ENCODE measurements around the gene ATF7.

The ATF7 gene

GRCh38 chr12:53485955-53486735 is 140.0 kb downstream of the ATF7 start:
- H3K4me1 ChIP-seq (ENCODE audit: control insufficient read depth in 1 of 2, insufficient read depth in 1 of 2, low read depth in 1 of 2, low read length in 1 of 2): no peaks in the 10 kb centered on the region
- H3K27me3 ChIP-seq: no peaks in the 10 kb centered on the region
- TF ChIP-seq, protein P1, sequence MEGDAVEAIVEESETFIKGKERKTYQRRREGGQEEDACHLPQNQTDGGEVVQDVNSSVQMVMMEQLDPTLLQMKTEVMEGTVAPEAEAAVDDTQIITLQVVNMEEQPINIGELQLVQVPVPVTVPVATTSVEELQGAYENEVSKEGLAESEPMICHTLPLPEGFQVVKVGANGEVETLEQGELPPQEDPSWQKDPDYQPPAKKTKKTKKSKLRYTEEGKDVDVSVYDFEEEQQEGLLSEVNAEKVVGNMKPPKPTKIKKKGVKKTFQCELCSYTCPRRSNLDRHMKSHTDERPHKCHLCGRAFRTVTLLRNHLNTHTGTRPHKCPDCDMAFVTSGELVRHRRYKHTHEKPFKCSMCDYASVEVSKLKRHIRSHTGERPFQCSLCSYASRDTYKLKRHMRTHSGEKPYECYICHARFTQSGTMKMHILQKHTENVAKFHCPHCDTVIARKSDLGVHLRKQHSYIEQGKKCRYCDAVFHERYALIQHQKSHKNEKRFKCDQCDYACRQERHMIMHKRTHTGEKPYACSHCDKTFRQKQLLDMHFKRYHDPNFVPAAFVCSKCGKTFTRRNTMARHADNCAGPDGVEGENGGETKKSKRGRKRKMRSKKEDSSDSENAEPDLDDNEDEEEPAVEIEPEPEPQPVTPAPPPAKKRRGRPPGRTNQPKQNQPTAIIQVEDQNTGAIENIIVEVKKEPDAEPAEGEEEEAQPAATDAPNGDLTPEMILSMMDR (IDR thresholded peaks at IDR 0.05): no peak
- H3K36me3 ChIP-seq: peaks cover 64% of the 10 kb centered on the region
- no peak overlapping the region for H3K4me3 ChIP-seq (ENCODE audit: low read depth in 1 of 2, low read length in 1 of 2)
- H3K9me3 ChIP-seq: no peaks in the 10 kb centered on the region
- no peak overlapping the region for H3K27ac ChIP-seq

- H3K36me3 ChIP-seq: peaks cover 75% of the 10 kb centered on the region
Measured at GRCh38 chr12:53484686-53485575, 141.3 kb downstream of the ATF7 start.

DNA sequence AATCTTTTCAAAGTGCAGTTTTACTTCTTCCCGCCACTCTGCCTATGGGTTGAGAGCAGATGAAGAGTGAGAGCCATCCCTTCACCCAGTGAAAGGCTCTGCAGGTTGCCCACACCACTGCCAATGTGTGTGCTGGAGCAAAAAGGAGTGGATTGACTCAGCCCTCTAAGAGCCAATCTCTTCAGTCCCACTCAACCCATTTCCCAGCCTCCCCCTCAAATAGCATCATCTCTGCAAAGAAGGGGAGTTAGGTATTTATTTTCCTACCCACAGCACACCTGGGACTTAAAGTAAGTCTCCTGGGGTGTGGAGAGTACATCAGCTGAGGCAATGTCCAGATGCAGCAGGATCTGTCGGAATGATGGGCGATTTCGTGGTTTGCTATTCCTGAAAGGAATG is 142.2 kb downstream of the ATF7 start:
- H3K4me3 ChIP-seq (ENCODE audit: low read depth in 1 of 2, low read length in 1 of 2): no peak overlapping the region
- H3K36me3 ChIP-seq: peaks cover 84% of the 10 kb centered on the region

More at GRCh38 chr12:53484686-53485575, 141.3 kb downstream of the ATF7 start:
- TF ChIP-seq, protein P1 (IDR thresholded peaks at IDR 0.05): no peak
- H3K4me3 ChIP-seq (ENCODE audit: low read depth in 1 of 2, low read length in 1 of 2): no peak overlapping the region
- no peaks in the 10 kb centered on the region for H3K4me1 ChIP-seq (ENCODE audit: control insufficient read depth in 1 of 2, insufficient read depth in 1 of 2, low read depth in 1 of 2, low read length in 1 of 2)
- H3K9me3 ChIP-seq: no peaks in the 10 kb centered on the region
- no peaks in the 10 kb centered on the region for H3K27me3 ChIP-seq
- peak overlapping the region; percentile 2 for H3K27ac ChIP-seq

GRCh38 chr12:53483225-53483978 is 142.8 kb downstream of the ATF7 start:
- no peaks in the 10 kb centered on the region for H3K9me3 ChIP-seq
- H3K4me3 ChIP-seq (ENCODE audit: low read depth in 1 of 2, low read length in 1 of 2): no peak overlapping the region
- H3K36me3 ChIP-seq: peaks cover 90% of the 10 kb centered on the region
- TF ChIP-seq, protein P1 (IDR thresholded peaks at IDR 0.05): no peak
- H3K27me3 ChIP-seq: no peaks in the 10 kb centered on the region
- no peaks in the 10 kb centered on the region for H3K4me1 ChIP-seq (ENCODE audit: control insufficient read depth in 1 of 2, insufficient read depth in 1 of 2, low read depth in 1 of 2, low read length in 1 of 2)
- H3K27ac ChIP-seq: peak overlapping the region; percentile 8

More for the DNA sequence above, 142.2 kb downstream of the ATF7 start:
- Histone ChIP-seq H3K27ac (peak overlapping the region; percentile 8), H3K4me1 (ENCODE audit: control insufficient read depth in 1 of 2, insufficient read depth in 1 of 2, low read depth in 1 of 2, low read length in 1 of 2) (no peaks in the 10 kb centered on the region), H3K9me3 (no peaks in the 10 kb centered on the region), H3K27me3 (no peaks in the 10 kb centered on the region)
- TF ChIP-seq, protein P1 (IDR thresholded peaks at IDR 0.05): no peak

DNA sequence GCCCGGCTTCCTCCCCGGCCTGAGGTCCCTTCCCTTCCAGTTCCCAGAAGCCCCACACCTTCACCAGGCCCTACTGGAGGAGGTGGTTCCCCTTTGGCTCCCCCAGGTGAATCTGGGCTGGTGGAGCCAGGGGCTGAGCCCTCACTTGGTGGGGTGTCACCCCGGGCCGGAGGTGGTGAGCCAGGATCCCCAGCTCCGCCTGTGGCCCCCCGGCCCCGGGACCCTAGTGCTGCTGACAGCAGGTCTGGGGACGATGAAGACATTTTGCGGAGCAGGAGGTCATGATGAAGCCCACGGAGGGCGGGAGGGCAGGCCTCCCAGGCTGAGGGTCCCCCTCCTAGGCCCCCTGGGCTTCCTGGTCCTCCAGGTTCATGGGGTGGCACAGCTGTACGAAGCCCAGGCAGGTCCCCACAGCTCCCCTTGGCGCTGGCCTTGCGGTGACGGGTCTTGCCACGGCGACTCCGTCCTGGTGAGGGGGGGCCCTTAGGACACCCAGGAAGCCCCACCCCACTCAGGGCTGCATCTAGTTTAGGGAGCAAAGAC is 143.5 kb downstream of the ATF7 start:
- peaks cover 97% of the 10 kb centered on the region for H3K36me3 ChIP-seq

More for the DNA sequence above, 143.5 kb downstream of the ATF7 start:
- Histone ChIP-seq H3K27me3 (no peaks in the 10 kb centered on the region), H3K9me3 (no peaks in the 10 kb centered on the region), H3K4me3 (ENCODE audit: low read depth in 1 of 2, low read length in 1 of 2) (no peak overlapping the region), H3K4me1 (ENCODE audit: control insufficient read depth in 1 of 2, insufficient read depth in 1 of 2, low read depth in 1 of 2, low read length in 1 of 2) (no peaks in the 10 kb centered on the region), H3K27ac (peak overlapping the region; percentile 8)
- TF ChIP-seq, protein P1 (IDR thresholded peaks at IDR 0.05): no peak
